ENCODE data around the gene TMEM255B. TPM values are rescaled to one million over a fixed set of nuclear protein-coding genes. Genes with fewer than 3 reads are reported as not detected.

Gene TMEM255B
- total and polyA plus RNA-seq, 9 donors, result 0.60 to 18.6 (median 7.9) TPM

GRCh38 chr13:113808058-113808834 lies 49.2 kb downstream of the TMEM255B start:
- H3K9me3 ChIP-seq, result no peaks in the 10 kb centered on the region
- no peak for DNase-seq
- no peaks in the 10 kb centered on the region for H3K36me3 ChIP-seq
- intact Hi-C loops (cut with DNase I), result no loop called here
- no peak overlapping the region for H3K27ac ChIP-seq
- TF ChIP-seq EP300 (IDR thresholded peaks at IDR 0.05), result no peak
- no peak for TF ChIP-seq POLR2A (IDR thresholded peaks at IDR 0.05)
- no peak for TF ChIP-seq CTCF (IDR thresholded peaks at IDR 0.05)
- H3K27me3 ChIP-seq, result no peaks in the 10 kb centered on the region
- 75 to 85% (median 81%) methylated on average over 12 of the region's 12 CpGs for WGBS, 3 donors
- no peak overlapping the region for H3K4me3 ChIP-seq
- H3K4me1 ChIP-seq (ENCODE audit: insufficient read depth), result peaks cover under 1% of the 10 kb centered on the region

GRCh38 chr13:113809934-113810333 lies 50.9 kb downstream of the TMEM255B start:
- H3K4me1 ChIP-seq (ENCODE audit: insufficient read depth), result peaks cover 10% of the 10 kb centered on the region
- H3K27ac ChIP-seq, result no peak overlapping the region
- DNase-seq, result no peak
- no peaks in the 10 kb centered on the region for H3K27me3 ChIP-seq
- WGBS, 3 donors, result 46 to 62% (median 48%) methylated on average over 2 of the region's 2 CpGs
- no peak overlapping the region for H3K4me3 ChIP-seq
- no peak for TF ChIP-seq EP300 (IDR thresholded peaks at IDR 0.05)
- TF ChIP-seq CTCF (IDR thresholded peaks at IDR 0.05), result no peak
- TF ChIP-seq POLR2A (IDR thresholded peaks at IDR 0.05), result no peak
- no peaks in the 10 kb centered on the region for H3K9me3 ChIP-seq
- H3K36me3 ChIP-seq, result no peaks in the 10 kb centered on the region
- intact Hi-C loops (cut with DNase I), result loop anchor here in 1 of 4 donors (5.0 kb wide), 1 partner anchor 417 kb away; no protein-coding TSS in a partner anchor

- TF ChIP-seq CTCF (IDR thresholded peaks at IDR 0.05) (no peak), EP300 (IDR thresholded peaks at IDR 0.05) (no peak), POLR2A (IDR thresholded peaks at IDR 0.05) (no peak)
- no peaks in the 10 kb centered on the region for H3K9me3 ChIP-seq
- peaks cover 10% of the 10 kb centered on the region for H3K4me1 ChIP-seq (ENCODE audit: insufficient read depth)
- DNase-seq, result no peak
- intact Hi-C loops (cut with DNase I), result loop anchor here in 1 of 4 donors (5.0 kb wide), 1 partner anchor 417 kb away; no protein-coding TSS in a partner anchor
- H3K27me3 ChIP-seq, result no peaks in the 10 kb centered on the region
- H3K27ac ChIP-seq, result no peak overlapping the region
- no peak overlapping the region for H3K4me3 ChIP-seq
- 91 to 96% (median 94%) methylated on average over 13 to 14 of the region's 14 CpGs for WGBS, 3 donors
- H3K36me3 ChIP-seq, result no peaks in the 10 kb centered on the region
Measured at GRCh38 chr13:113810640-113811039, 51.6 kb downstream of the TMEM255B start.

GRCh38 chr13:113811081-113811928 lies 52.3 kb downstream of the TMEM255B start:
- no peaks in the 10 kb centered on the region for H3K36me3 ChIP-seq
- no peak overlapping the region for H3K4me3 ChIP-seq
- DNase-seq, result no peak
- intact Hi-C loops (cut with DNase I), result loop anchor here in 1 of 4 donors (5.0 kb wide), 1 partner anchor 416 kb away; no protein-coding TSS in a partner anchor
- WGBS, 3 donors, result 70 to 74% (median 72%) methylated on average over 25 to 30 of the region's 30 CpGs
- no peaks in the 10 kb centered on the region for H3K27me3 ChIP-seq
- no peaks in the 10 kb centered on the region for H3K9me3 ChIP-seq
- H3K27ac ChIP-seq, result no peak overlapping the region
- TF ChIP-seq POLR2A (IDR thresholded peaks at IDR 0.05) (no peak), CTCF (IDR thresholded peaks at IDR 0.05) (no peak), EP300 (IDR thresholded peaks at IDR 0.05) (no peak)
- H3K4me1 ChIP-seq (ENCODE audit: insufficient read depth), result peaks cover 10% of the 10 kb centered on the region
